GM19372 (cell line): ENCODE results near the gene APCDD1.

ENCODE experiments used
- ATAC-seq: cut with Tn5 transposase; IDR thresholded peaks from one replicate; pipeline ENCODE4 v1.9.1; 2021; ENCODE audit warnings: mild to moderate bottlenecking, low read depth, moderate library complexity; ENCODE audit not compliant: unreplicated experiment

The APCDD1 gene

GRCh38 chr18:10430677-10431076 is 23.8 kb upstream of the APCDD1 start:
- no peak for ATAC-seq

DNA sequence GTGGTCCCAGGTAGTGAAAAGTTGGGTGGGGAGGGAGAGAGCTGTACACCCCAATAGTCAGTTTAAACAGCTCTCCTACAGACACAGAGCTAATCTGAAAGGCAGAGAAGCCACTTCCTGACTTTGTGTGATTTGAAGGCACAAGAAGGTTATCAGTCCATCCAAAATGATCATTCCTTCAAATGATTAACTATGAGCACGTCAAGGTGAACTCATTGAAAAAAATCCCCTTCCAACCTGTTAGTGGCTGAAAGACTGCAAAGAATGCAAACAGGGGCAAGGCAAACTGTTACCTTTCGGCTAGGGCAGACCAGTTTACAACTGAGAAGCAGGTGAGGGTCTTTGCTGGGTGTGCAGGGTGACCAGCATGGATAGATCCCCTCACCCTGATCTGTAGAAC is 22.8 kb upstream of the APCDD1 start:
- ATAC-seq = no peak

DNA sequence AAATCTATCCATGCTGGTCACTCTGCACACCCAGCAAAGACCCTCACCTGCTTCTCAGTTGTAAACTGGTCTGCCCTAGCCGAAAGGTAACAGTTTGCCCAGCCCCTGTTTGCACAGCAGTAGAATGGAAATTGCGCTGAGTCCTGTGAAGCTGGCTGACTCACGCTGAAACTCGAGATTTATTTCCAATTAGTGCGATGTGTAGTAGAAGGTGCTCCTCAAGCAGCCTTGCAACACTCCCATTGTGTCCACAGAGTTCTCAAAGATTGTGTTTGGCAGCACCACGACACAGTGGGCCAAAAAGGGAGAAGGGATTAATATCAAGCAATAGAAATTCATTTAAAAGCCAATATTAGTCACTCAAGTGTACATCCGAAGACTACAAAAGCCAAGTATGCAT is 21.7 kb upstream of the APCDD1 start:
- ATAC-seq = no peak

DNA sequence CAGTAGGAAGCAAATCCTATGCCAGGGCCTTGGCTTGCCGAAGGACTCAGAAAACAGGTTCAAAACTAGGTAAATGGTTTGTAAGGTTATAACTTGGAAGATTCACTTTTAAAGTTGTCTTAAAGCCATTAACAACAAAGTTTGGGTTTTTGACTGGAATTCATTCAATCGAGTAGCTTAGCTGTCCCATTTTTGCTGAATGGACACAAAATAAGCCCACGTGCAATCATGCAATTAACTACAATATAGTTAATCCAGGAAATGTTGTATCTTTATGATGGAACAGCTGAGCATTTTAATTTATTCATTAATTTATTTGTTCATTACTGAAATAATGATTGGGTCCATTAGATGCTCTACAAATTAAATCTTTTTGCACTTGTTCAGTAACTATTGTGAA is 18.3 kb upstream of the APCDD1 start:
- no peak for ATAC-seq

- no peak for ATAC-seq
Observed at GRCh38 chr18:10437837-10438236, 16.6 kb upstream of the APCDD1 start.

DNA sequence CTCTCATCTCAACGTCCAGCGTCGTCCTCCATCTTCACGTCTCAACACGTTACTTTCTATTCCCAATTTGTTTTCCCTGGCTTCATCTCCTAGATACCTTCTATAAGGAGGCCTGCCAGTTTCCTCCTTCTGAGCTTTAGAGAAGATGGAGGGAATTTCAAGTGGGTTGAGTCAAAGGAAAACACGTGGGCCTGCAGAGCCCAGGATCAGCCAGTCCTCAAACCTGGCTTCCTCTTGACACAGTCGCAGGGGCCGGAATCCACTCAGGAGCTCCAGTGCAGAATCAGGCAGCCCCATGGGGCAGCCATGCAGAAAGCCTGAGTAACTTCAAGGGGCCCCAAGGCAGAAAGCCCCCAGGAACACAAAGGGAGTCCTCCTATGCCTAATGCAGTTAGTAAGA is 14.5 kb upstream of the APCDD1 start:
- ATAC-seq = no peak

DNA sequence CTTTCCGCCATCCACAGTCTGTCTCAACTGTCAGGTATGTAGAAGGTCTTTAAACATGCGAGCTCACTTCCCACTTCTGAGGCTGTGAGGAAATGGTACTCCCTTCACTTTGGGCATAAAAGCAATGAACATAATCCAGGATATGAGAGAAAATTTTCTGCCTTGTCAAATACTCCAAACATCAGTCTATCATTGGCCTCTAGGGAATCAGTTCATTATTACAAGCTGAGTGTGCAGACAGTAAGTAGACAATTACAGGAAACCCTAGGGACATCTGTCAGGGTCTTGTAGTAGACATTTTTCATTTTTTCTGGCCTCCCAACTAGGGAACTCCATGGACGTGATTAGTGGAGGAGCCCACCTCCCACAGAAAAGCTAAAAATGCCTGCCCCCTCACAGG is 13.6 kb upstream of the APCDD1 start:
- no peak for ATAC-seq

GRCh38 chr18:10441472-10441871 is 13.0 kb upstream of the APCDD1 start:
- ATAC-seq = no peak

- no peak for ATAC-seq
Observed at GRCh38 chr18:10442551-10442971, 11.9 kb upstream of the APCDD1 start.

GRCh38 chr18:10443001-10443400 is 11.4 kb upstream of the APCDD1 start:
- ATAC-seq = no peak

- ATAC-seq = no peak
Observed at GRCh38 chr18:10444314-10445006, 10.0 kb upstream of the APCDD1 start.

- ATAC-seq = no peak
Observed at GRCh38 chr18:10449396-10449795, 5.0 kb upstream of the APCDD1 start.

DNA sequence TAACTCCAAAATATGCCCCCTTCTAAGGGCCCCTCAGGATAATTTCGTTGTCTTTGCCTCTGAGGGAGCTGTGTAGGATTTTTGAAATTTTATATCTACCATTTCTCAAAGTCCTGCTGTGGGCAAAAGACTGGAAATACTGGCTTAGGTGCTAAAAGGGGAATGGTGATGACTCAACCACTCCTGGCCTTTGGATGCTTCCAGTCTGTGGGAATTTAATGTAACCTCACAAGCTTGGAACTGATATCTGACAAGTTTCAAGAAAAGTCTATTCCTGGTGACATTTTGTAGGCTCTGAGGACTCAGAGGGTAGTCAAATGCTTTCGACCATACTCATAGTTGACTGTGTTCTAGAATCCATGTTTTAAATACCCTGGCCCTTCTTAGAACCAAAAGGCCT is 3.4 kb upstream of the APCDD1 start:
- no peak for ATAC-seq

DNA sequence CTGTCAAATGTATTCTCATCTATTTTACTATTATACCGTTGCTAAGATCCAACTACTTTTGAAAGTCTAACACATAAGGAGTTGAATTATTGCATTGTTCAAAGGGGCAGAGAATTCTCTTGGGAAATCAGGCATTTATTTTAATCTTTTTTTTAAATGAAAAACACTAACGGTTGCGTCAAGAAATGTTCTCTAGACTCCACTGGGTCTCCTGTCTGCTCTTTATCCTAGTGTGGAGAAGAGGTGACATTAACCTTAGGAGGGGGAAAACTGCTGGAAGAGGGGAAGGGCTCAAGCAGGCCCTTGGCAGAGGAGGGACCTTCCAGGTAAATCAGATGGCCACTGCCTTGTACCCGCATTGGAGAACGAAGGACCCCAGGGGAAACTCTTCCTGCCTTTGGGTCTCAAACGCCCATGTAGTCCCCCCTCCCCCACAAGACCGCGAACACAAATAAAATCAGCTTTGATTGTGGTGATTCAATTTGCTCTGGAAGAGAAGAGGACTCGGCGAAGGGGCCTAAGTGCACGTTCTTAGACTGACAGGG is 1.1 kb upstream of the APCDD1 start:
- ATAC-seq = no peak

GRCh38 chr18:10454681-10455557 is 484 bp downstream of the APCDD1 start:
- no peak for ATAC-seq

GRCh38 chr18:10455726-10456453 is 1.5 kb downstream of the APCDD1 start:
- no peak for ATAC-seq

GRCh38 chr18:10456718-10457117 is 2.3 kb downstream of the APCDD1 start:
- no peak for ATAC-seq

DNA sequence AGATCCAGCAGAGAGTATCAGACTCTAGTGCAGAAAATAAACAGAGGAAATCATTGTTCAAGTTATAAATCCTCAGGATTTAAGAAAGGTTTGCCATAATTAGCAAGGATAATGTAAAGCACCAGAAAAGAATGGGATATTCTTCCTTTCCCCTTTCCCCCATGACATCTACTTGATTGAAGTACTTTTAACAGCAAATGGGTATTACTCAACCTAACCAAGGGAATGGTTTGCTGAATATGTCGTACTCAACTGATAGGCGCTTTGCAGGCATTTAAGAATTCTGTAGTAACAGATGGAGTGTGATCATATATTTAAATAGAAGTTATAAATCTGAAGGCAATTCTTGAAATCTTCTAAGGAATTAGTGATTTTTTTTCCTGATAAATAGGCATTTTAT is 2.7 kb downstream of the APCDD1 start:
- ATAC-seq = no peak

GRCh38 chr18:10457767-10458166 is 3.3 kb downstream of the APCDD1 start:
- no peak for ATAC-seq

DNA sequence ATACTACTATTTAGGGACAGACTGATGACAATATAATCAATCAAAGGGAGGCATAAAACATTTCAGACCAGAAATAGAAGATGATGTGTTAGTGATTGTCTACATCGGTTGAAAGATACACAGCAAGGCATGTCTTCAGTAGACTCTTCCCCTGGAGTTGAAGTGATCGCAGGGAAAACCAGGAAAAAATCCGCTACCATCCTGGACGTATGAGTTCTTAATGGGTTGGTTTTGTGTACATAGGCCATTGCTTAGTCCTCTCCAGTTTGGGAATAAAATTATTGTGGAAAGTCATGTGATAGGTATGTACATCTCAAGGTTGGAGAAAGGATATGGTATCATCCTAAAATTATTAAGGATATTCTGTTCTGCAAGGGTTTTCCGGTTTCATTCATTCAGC is 4.3 kb downstream of the APCDD1 start:
- no peak for ATAC-seq

DNA sequence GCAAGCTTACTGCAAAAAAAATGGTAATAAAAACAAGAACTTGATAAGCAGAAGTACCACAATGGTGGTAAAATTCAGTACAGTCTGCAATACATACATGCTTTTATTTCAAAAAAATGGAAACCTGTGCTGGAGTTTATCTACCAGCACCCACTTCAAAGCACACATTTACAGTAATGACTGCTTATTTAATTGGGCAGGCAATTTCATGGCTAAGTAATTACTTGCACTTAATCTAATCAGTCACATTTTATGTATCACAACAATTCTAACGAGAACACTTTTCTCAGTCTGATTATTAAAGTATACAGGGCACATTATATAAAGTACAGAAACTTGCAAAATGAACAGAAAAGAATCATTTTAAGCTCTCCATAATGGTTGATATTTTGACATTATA is 5.2 kb downstream of the APCDD1 start:
- no peak for ATAC-seq
